HCT116 (cell line): Measurements from ENCODE around the gene UNC45A. TPM values are rescaled to one million over a fixed set of nuclear protein-coding genes. Genes with fewer than 3 reads are reported as not detected.

ENCODE experiments used
- ATAC-seq: fragments of 200-7000 bp; cut with Tn5 transposase; 2 replicates; pipeline ENCODE4 v1.9.1; 2020; ENCODE audit warnings: mild to moderate bottlenecking, moderate library complexity
- BruUV-seq: library from RNA; stranded (reverse); fragments of 400-500 nt; replicated peaks from 2 replicates; lab custom pipeline; 2021; lab: Mats Ljungman, UMichigan
- CTCF ChIA-PET: fragments of 300-600 bp; sonication (Branson Sonifier 250); formaldehyde crosslinking; loops from one replicate; lab custom pipeline; 2021; ENCODE audit warnings: antibody characterized with exemption; lab: Charles Lee
- POLR2A ChIA-PET: fragments of 300-600, 350-600 bp; sonication (Branson Sonifier 250); formaldehyde crosslinking; loops from one replicate; lab custom pipeline; 2021; ENCODE audit warnings: antibody characterized with exemption; lab: Charles Lee
- RAD21 ChIA-PET, 2 experiments: fragments of 300-600 bp; sonication (Branson Sonifier 250); formaldehyde crosslinking; loops; one replicate each; lab custom pipeline; 2023; ENCODE audit warnings: low total read pairs in 2 of 2; ENCODE audit not compliant: uncharacterized antibody in 2 of 2, unreplicated experiment in 2 of 2, low non-redundant PET in 1 of 2; lab: Charles Lee
- DNase-seq: peaks from one replicate; pipeline ENCODE4 v3.0.0-alpha.2; 2010; ENCODE audit warnings: low read depth, low spot score
- H2AFZ ChIP-seq: fragments of 200-600 bp; shearing (Covaris generic), sonication (generic); 2 replicates; pipeline ENCODE4 v1.6.1; 2017; ENCODE audit warnings: low read depth, mixed run types, mixed read lengths, antibody characterized with exemption, low read length; ENCODE audit not compliant: poor library complexity, severe bottlenecking
- H3K27ac ChIP-seq: 2 replicates; pipeline ENCODE4 v1.5.1; 2012; ENCODE audit warnings: low read depth, low read length
- H3K27me3 ChIP-seq: fragments of 200-600 bp; sonication (generic); 2 replicates; pipeline ENCODE4 v1.6.1; 2016; ENCODE audit warnings: mixed run types, low read length, mixed read lengths; ENCODE audit not compliant: insufficient read depth
- H3K36me3 ChIP-seq, 2 experiments: fragments of 200-500 bp in 1 of 2; fragments of 200-600 bp in 1 of 2; sonication (Bioruptor generic) in 1 of 2; sonication (generic) in 1 of 2; 2 replicates each; pipeline versions ENCODE4 v1.5.1 to v1.6.1; 2014 to 2016; ENCODE audit warnings: low read length in 2 of 2, inconsistent platforms in 1 of 2, mixed read lengths in 1 of 2, mixed run types in 1 of 2; ENCODE audit not compliant: insufficient read depth in 2 of 2, control insufficient read depth in 1 of 2
- H3K4me1 ChIP-seq, 2 experiments: fragments of 200-600 bp in 1 of 2; sonication (generic) in 1 of 2; 2 replicates each; pipeline versions ENCODE4 v1.5.1 to v1.6.1; 2012 to 2017; ENCODE audit warnings: low read length in 2 of 2, inconsistent platforms in 1 of 2, mild to moderate bottlenecking in 1 of 2, mixed read lengths in 1 of 2, mixed run types in 1 of 2, moderate library complexity in 1 of 2; ENCODE audit not compliant: insufficient read depth in 2 of 2, control insufficient read depth in 1 of 2
- H3K4me2 ChIP-seq: fragments of 200-600 bp; sonication (generic); 2 replicates; pipeline ENCODE4 v1.6.1; 2017; ENCODE audit warnings: mixed run types, low read length, mixed read lengths
- H3K4me3 ChIP-seq, 2 experiments: fragments of 200-600 bp in 1 of 2; sonication (generic) in 1 of 2; replicated peaks in 1 of 2; 2 replicates each; pipeline ENCODE4 v1.5.1; 2011 to 2016; ENCODE audit warnings: low read length in 2 of 2, control low read depth in 1 of 2, low read depth in 1 of 2, mild to moderate bottlenecking in 1 of 2, mixed read lengths in 1 of 2, mixed run types in 1 of 2
- H3K79me2 ChIP-seq: fragments of 200-600 bp; sonication (generic); 2 replicates; pipeline ENCODE4 v1.6.1; 2017; ENCODE audit warnings: mild to moderate bottlenecking, mixed run types, low read length, moderate library complexity, mixed read lengths; ENCODE audit not compliant: insufficient read depth
- H3K9ac ChIP-seq: fragments of 200-600 bp; sonication (generic); 2 replicates; pipeline ENCODE4 v1.6.1; 2016; ENCODE audit warnings: low read length, mixed read lengths
- H3K9me2 ChIP-seq: fragments of 200-600 bp; sonication (generic), shearing (Covaris generic); 2 replicates; pipeline ENCODE4 v1.6.1; 2017; ENCODE audit warnings: mixed run types, mild to moderate bottlenecking, moderate library complexity; ENCODE audit not compliant: insufficient read depth
- H3K9me3 ChIP-seq, 2 experiments: fragments of 200-500 bp in 1 of 2; fragments of 200-600 bp in 1 of 2; sonication (Bioruptor generic) in 1 of 2; sonication (generic) in 1 of 2; 2 replicates each; pipeline ENCODE4 v1.6.1; 2014 to 2017; ENCODE audit warnings: low read length in 2 of 2, mixed read lengths in 2 of 2, inconsistent platforms in 1 of 2, low read depth in 1 of 2, mild to moderate bottlenecking in 1 of 2, mixed run types in 1 of 2, moderate library complexity in 1 of 2; ENCODE audit not compliant: control insufficient read depth in 1 of 2, insufficient read depth in 1 of 2
- H4K20me1 ChIP-seq: fragments of 200-600 bp; sonication (generic), shearing (Covaris generic); 2 replicates; pipeline ENCODE4 v1.6.1; 2017; ENCODE audit warnings: mixed run types, mild to moderate bottlenecking, moderate library complexity; ENCODE audit not compliant: insufficient read depth
- CBX3 ChIP-seq: IDR thresholded peaks from 2 replicates; pipeline ENCODE4 v1.6.1; 2012; ENCODE audit warnings: low read depth
- CTCF ChIP-seq, 3 experiments: fragments of 200-600 bp in 1 of 3; sonication (generic) in 1 of 3; IDR thresholded peaks in 2 of 3; conservative IDR thresholded peaks in 1 of 3; 2 replicates each; pipeline ENCODE4 v1.5.1; 2012 to 2017; ENCODE audit warnings: low read depth in 2 of 3, low read length in 2 of 3, antibody characterized with exemption in 1 of 3, borderline replicate concordance in 1 of 3, control low read depth in 1 of 3, mild to moderate bottlenecking in 1 of 3, mixed read lengths in 1 of 3, mixed run types in 1 of 3, moderate library complexity in 1 of 3; ENCODE audit not compliant: insufficient read depth in 1 of 3
- ELF1 ChIP-seq: IDR thresholded peaks from 2 replicates; pipeline ENCODE4 v1.6.1; 2012; ENCODE audit warnings: low read depth, borderline replicate concordance
- EZH2 ChIP-seq: fragments of 200-600 bp; sonication (generic); IDR thresholded peaks from 2 replicates; pipeline ENCODE4 v1.6.1; 2017; ENCODE audit warnings: antibody characterized with exemption, mixed run types
- JUND ChIP-seq: IDR thresholded peaks from 2 replicates; pipeline ENCODE4 v1.6.1; 2012
- POLR2A ChIP-seq: IDR thresholded peaks from 2 replicates; pipeline ENCODE4 v1.7.0; 2011; ENCODE audit warnings: borderline replicate concordance; ENCODE audit not compliant: insufficient read depth, insufficient read length; ENCODE audit errors: extremely low read depth
- POLR2AphosphoS5 ChIP-seq: IDR thresholded peaks from 2 replicates; pipeline ENCODE4 v1.6.1; 2011; ENCODE audit warnings: mild to moderate bottlenecking, low read depth, low read length, moderate library complexity
- RAD21 ChIP-seq: IDR thresholded peaks from 2 replicates; pipeline ENCODE4 v1.6.1; 2012; ENCODE audit warnings: low read depth, mild to moderate bottlenecking
- REST ChIP-seq: IDR thresholded peaks from 2 replicates; pipeline ENCODE4 v1.6.1; 2012; ENCODE audit warnings: low read depth
- SIN3A ChIP-seq: IDR thresholded peaks from 2 replicates; pipeline ENCODE4 v1.6.1; 2012; ENCODE audit warnings: low read depth
- SP1 ChIP-seq: IDR thresholded peaks from 2 replicates; pipeline ENCODE4 v1.6.1; 2012; ENCODE audit warnings: low read depth
- SRF ChIP-seq: IDR thresholded peaks from 2 replicates; pipeline ENCODE4 v1.6.1; 2012; ENCODE audit warnings: low read depth
- TCF7L2 ChIP-seq: IDR thresholded peaks from 2 replicates; pipeline ENCODE4 v1.7.0; 2011; ENCODE audit warnings: borderline replicate concordance, inconsistent platforms; ENCODE audit not compliant: insufficient read depth, insufficient read length; ENCODE audit errors: extremely low read depth
- YY1 ChIP-seq: IDR thresholded peaks from 2 replicates; pipeline ENCODE4 v1.6.1; 2011; ENCODE audit warnings: low read length, low read depth, moderate library complexity, mild to moderate bottlenecking; ENCODE audit not compliant: insufficient replicate concordance; ENCODE audit errors: extremely low read depth
- ZBTB33 ChIP-seq: IDR thresholded peaks from 2 replicates; pipeline ENCODE4 v1.6.1; 2011; ENCODE audit warnings: mild to moderate bottlenecking, low read length, moderate library complexity; ENCODE audit not compliant: insufficient replicate concordance; ENCODE audit errors: extremely low read depth
- ZNF274 ChIP-seq: fragments of 200-500 bp; sonication (Bioruptor generic); IDR thresholded peaks from 2 replicates; pipeline ENCODE4 v1.6.1; 2014; ENCODE audit warnings: mild to moderate bottlenecking, low read depth, low read length, inconsistent platforms
- intact Hi-C: fragments of 100-400 bp; cut with micrococcal nuclease; formaldehyde crosslinking; loops from 2 replicates; pipeline ENCODE4 v1.10.0; 2022
- total RNA-seq: library from RNA; stranded (reverse); gene quantifications from one replicate; pipeline ENCODE4 v1.2.1, GENCODE V29; 2021; ENCODE audit not compliant: unreplicated experiment

The UNC45A gene
- total RNA-seq, 1 experiment from 2014 or later, result 95.4 TPM

GRCh38 chr15:90905306-90906180, 29.5 kb upstream of the UNC45A start:
- TF ChIP-seq REST (no peak), CTCF (IDR thresholded peaks at IDR 0.05 in 2 of 3, conservative IDR thresholded peaks at IDR 0.05 in 1 of 3; ENCODE audit: borderline replicate concordance in 1 of 3, insufficient read depth in 1 of 3, low read depth in 2 of 3, low read length in 2 of 3) (no peak), SP1 (no peak), ZBTB33 (no peak), YY1 (no peak), ZNF274 (no peak), EZH2 (no peak), POLR2A (no peak), ELF1 (no peak), CBX3 (no peak), JUND (no peak), RAD21 (no peak), POLR2AphosphoS5 (no peak), SRF (no peak), TCF7L2 (no peak), SIN3A (no peak)
- intact Hi-C loops, result no loop called here
- no peak overlapping the region for H2AFZ ChIP-seq
- CTCF ChIA-PET, result interaction anchor here (6.4 kb wide), 1 partner anchor 27 kb away, joined by 70 read pairs; the partner anchor contains the start of genes HDDC3 and UNC45A
- no peaks in the 10 kb centered on the region for H4K20me1 ChIP-seq
- RAD21 ChIA-PET, result no interaction called here
- no peaks in the 10 kb centered on the region for H3K27me3 ChIP-seq
- peaks cover 10 to 20% of the 10 kb centered on the region in 2 experiments; a peak in 3 of 4 replicates for H3K4me1 ChIP-seq
- no peak overlapping the region for H3K4me3 ChIP-seq
- POLR2A ChIA-PET, result interaction anchor here (1.2 kb wide), 1 partner anchor 12 kb away, joined by 3 read pairs; no protein-coding TSS in a partner anchor
- H3K36me3 ChIP-seq, result peaks cover 10 to 12% of the 10 kb centered on the region in 2 experiments; a peak in 3 of 4 replicates
- no peaks in the 10 kb centered on the region for H3K9me2 ChIP-seq
- no peak overlapping the region for H3K27ac ChIP-seq
- H3K9me3 ChIP-seq, result no peaks in the 10 kb centered on the region
- BruUV-seq, result no TSS peak
- no peak overlapping the region for H3K4me2 ChIP-seq
- no peak overlapping the region for H3K9ac ChIP-seq
- H3K79me2 ChIP-seq, result no peaks in the 10 kb centered on the region
- ATAC-seq, result no peak
- DNase-seq, result no peak
